Measurements from ENCODE around the gene SLC9A8.

- TF ChIP-seq POLR2A (IDR thresholded peaks at IDR 0.05) (peak; percentile 83), CTCF (IDR thresholded peaks at IDR 0.05) (no peak)
Measured at GRCh38 chr20:49915380-49916145, 102.9 kb downstream of the SLC9A8 start, which contains the start of gene SPATA2.
